ENCODE data around the gene SLC6A19. TPM values are rescaled to one million over a fixed set of nuclear protein-coding genes. Genes with fewer than 3 reads are reported as not detected.

Gene SLC6A19
- total and polyA plus RNA-seq, 10 donors, result under 0.01 to 0.50 TPM; not detected in 8

GRCh38 chr5:1241509-1242080 lies 40.2 kb downstream of the SLC6A19 start:
- H3K27me3 ChIP-seq (replicated peaks in 1 of 7), result peaks cover 0 to 44% (median 24%) of the 10 kb centered on the region in 7 donors
- H3K36me3 ChIP-seq, result no peaks in the 10 kb centered on the region
- no peak overlapping the region for H3K4me3 ChIP-seq
- peaks cover 0 to 5% (median 3%) of the 10 kb centered on the region in 8 donors for H3K9me3 ChIP-seq
- 79 to 83% (median 80%) methylated on average over 22 of the region's 22 CpGs for WGBS, 5 donors
- DNase-seq, result no peak
- intact Hi-C loops (cut with DNase I; ENCODE audit: low total_unique reads), result no loop called here
- no peak for TF ChIP-seq POLR2A (IDR thresholded peaks at IDR 0.05)
- no peak for TF ChIP-seq CTCF (IDR thresholded peaks at IDR 0.05 in 8 of 11, conservative IDR thresholded peaks at IDR 0.05 in 3 of 11)
- TF ChIP-seq POLR2AphosphoS5 (IDR thresholded peaks at IDR 0.05), result no peak
- peaks cover 0 to 2% (median 0%) of the 10 kb centered on the region in 6 donors for H3K4me1 ChIP-seq
- no peak overlapping the region for H3K27ac ChIP-seq

- H3K9me3 ChIP-seq, result no peaks in the 10 kb centered on the region
- DNase-seq, result no peak
- H3K4me3 ChIP-seq, result no peak overlapping the region
- intact Hi-C loops (cut with DNase I; ENCODE audit: low total_unique reads), result no loop called here
- H3K27me3 ChIP-seq (replicated peaks in 1 of 7), result peaks cover 3 to 57% (median 34%) of the 10 kb centered on the region in 7 donors
- TF ChIP-seq POLR2A (IDR thresholded peaks at IDR 0.05), result no peak
- H3K36me3 ChIP-seq, result no peaks in the 10 kb centered on the region
- H3K4me1 ChIP-seq, result peaks cover 0 to 5% (median 0%) of the 10 kb centered on the region in 6 donors
- WGBS, 5 donors, result 68 to 84% (median 77%) methylated on average over 4 to 14 of the region's 14 CpGs
- no peak overlapping the region for H3K27ac ChIP-seq
Observed at GRCh38 chr5:1242733-1243486, 41.5 kb downstream of the SLC6A19 start.

GRCh38 chr5:1243487-1244130 lies 42.2 kb downstream of the SLC6A19 start:
- peaks cover 3 to 64% (median 34%) of the 10 kb centered on the region in 7 donors for H3K27me3 ChIP-seq (replicated peaks in 1 of 7)

GRCh38 chr5:1244255-1244654 lies 42.9 kb downstream of the SLC6A19 start:
- TF ChIP-seq POLR2A (IDR thresholded peaks at IDR 0.05) (no peak), CTCF (IDR thresholded peaks at IDR 0.05 in 8 of 11, conservative IDR thresholded peaks at IDR 0.05 in 3 of 11) (no peak), POLR2AphosphoS5 (IDR thresholded peaks at IDR 0.05) (no peak)
- no peak overlapping the region for H3K4me3 ChIP-seq
- H3K27me3 ChIP-seq (replicated peaks in 1 of 7), result peaks cover 3 to 71% (median 34%) of the 10 kb centered on the region in 7 donors
- DNase-seq, result no peak
- intact Hi-C loops (cut with DNase I; ENCODE audit: low total_unique reads), result no loop called here
- H3K36me3 ChIP-seq, result no peaks in the 10 kb centered on the region
- no peak overlapping the region for H3K27ac ChIP-seq
- WGBS, 5 donors, result 62 to 68% (median 67%) methylated on average over 19 to 21 of the region's 21 CpGs
- H3K4me1 ChIP-seq, result peaks cover 0 to 5% (median 0%) of the 10 kb centered on the region in 6 donors
- no peaks in the 10 kb centered on the region for H3K9me3 ChIP-seq

More at GRCh38 chr5:1243487-1244130, 42.2 kb downstream of the SLC6A19 start:
- Histone ChIP-seq H3K4me3 (no peak overlapping the region), H3K4me1 (peaks cover 0 to 5% (median 0%) of the 10 kb centered on the region in 6 donors), H3K9me3 (no peaks in the 10 kb centered on the region), H3K27ac (no peak overlapping the region), H3K36me3 (no peaks in the 10 kb centered on the region)
- intact Hi-C loops (cut with DNase I; ENCODE audit: low total_unique reads), result no loop called here
- DNase-seq, result no peak
- 29 to 61% (median 56%) methylated on average over 12 to 33 of the region's 33 CpGs for WGBS, 5 donors
- TF ChIP-seq CTCF (IDR thresholded peaks at IDR 0.05 in 8 of 11, conservative IDR thresholded peaks at IDR 0.05 in 3 of 11), result no peak
- TF ChIP-seq POLR2A (IDR thresholded peaks at IDR 0.05), result no peak
- TF ChIP-seq POLR2AphosphoS5 (IDR thresholded peaks at IDR 0.05), result no peak
